T1000 (cell line): ENCODE measurements around the gene TMEM94.
"Not testable (repeated sequence)": the region's sequence is repeated elsewhere in the genome, so short reads cannot be mapped to it uniquely, and the experiment has no call there.

Source experiments
- DNase-seq: peaks from one replicate; lab custom pipeline; 2025; ENCODE audit warnings: mixed read lengths; lab: John Stamatoyannopoulos, UW

TMEM94 gene

GRCh38 chr17:75476752-75477489 lies 20.5 kb downstream of the TMEM94 start:
- DNase-seq, result no peak

- DNase-seq, result not testable (repeated sequence)
Measured at GRCh38 chr17:75477490-75477862, 21.0 kb downstream of the TMEM94 start.

GRCh38 chr17:75478508-75478907 lies 22.1 kb downstream of the TMEM94 start:
- DNase-seq, result no peak

- no peak for DNase-seq
Measured at GRCh38 chr17:75480281-75480680, 23.8 kb downstream of the TMEM94 start.

GRCh38 chr17:75481194-75482068 lies 25.0 kb downstream of the TMEM94 start:
- no peak for DNase-seq

- no peak for DNase-seq
Measured at GRCh38 chr17:75482098-75482942, 25.9 kb downstream of the TMEM94 start.

GRCh38 chr17:75485688-75486087 lies 29.3 kb downstream of the TMEM94 start:
- no peak for DNase-seq

- no peak for DNase-seq
Measured at GRCh38 chr17:75486151-75486550, 29.7 kb downstream of the TMEM94 start.

GRCh38 chr17:75486951-75487350 lies 30.5 kb downstream of the TMEM94 start:
- DNase-seq, result no peak

- DNase-seq, result no peak
Measured at GRCh38 chr17:75487351-75488070, 31.1 kb downstream of the TMEM94 start.

GRCh38 chr17:75488693-75489510 lies 32.5 kb downstream of the TMEM94 start:
- DNase-seq, result no peak

- DNase-seq, result no peak
Measured at GRCh38 chr17:75489511-75489955, 33.1 kb downstream of the TMEM94 start.

- no peak for DNase-seq
Measured at GRCh38 chr17:75490173-75490743, 33.8 kb downstream of the TMEM94 start.

GRCh38 chr17:75490953-75491649 lies 34.7 kb downstream of the TMEM94 start:
- DNase-seq, result no peak

GRCh38 chr17:75491680-75492079 lies 35.2 kb downstream of the TMEM94 start:
- DNase-seq, result no peak

GRCh38 chr17:75492555-75493168 lies 36.2 kb downstream of the TMEM94 start:
- DNase-seq, result no peak

GRCh38 chr17:75493476-75494129 lies 37.2 kb downstream of the TMEM94 start:
- no peak for DNase-seq

GRCh38 chr17:75494326-75494877 lies 38.0 kb downstream of the TMEM94 start:
- no peak for DNase-seq
